Measurements from ENCODE around the gene FYN.

The FYN gene

GRCh38 chr6:111912904-111913303, 39.7 kb upstream of the FYN start:
- TF ChIP-seq MAX (IDR thresholded peaks at IDR 0.05): no peak
- TF ChIP-seq TCF12 (IDR thresholded peaks at IDR 0.05; ENCODE audit: low read depth): no peak
- no peak for TF ChIP-seq EGR1 (IDR thresholded peaks at IDR 0.05)
- TF ChIP-seq RAD21 (IDR thresholded peaks at IDR 0.05; ENCODE audit: low read depth): no peak
- no peak for TF ChIP-seq EP300 (IDR thresholded peaks at IDR 0.05; ENCODE audit: borderline replicate concordance)
- no peak for TF ChIP-seq TAF1 (IDR thresholded peaks at IDR 0.05; ENCODE audit: low read depth)
- TF ChIP-seq USF1 (IDR thresholded peaks at IDR 0.05): no peak
- TF ChIP-seq TEAD4 (IDR thresholded peaks at IDR 0.05): no peak
- TF ChIP-seq YY1 (IDR thresholded peaks at IDR 0.05; ENCODE audit: low read depth): no peak
- no peak for TF ChIP-seq FOXM1 (IDR thresholded peaks at IDR 0.05; ENCODE audit: borderline replicate concordance, low read depth)

DNA sequence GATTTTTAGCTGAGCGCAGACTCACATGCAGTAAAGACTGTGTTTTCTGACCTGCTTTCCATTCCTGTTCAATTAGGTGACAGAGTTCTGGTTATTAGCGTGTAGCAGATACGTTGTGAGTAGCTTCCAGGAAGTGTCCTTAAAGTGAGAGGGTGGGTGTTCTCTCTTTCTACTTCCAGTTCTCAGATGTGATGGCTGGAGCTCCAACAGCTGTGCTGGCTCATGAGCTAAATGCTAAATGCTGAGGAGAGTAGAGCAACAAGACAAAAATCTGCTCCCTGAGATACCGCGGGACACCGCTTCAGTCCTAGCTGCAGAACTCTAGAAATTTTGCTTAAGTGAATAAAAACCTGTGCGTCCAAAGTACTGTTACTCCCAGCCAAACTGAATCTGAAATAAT, 38.2 kb upstream of the FYN start:
- no peak for TF ChIP-seq CEBPB (IDR thresholded peaks at IDR 0.05)
- no peak for TF ChIP-seq RAD21 (IDR thresholded peaks at IDR 0.05; ENCODE audit: low read depth)
- no peak for TF ChIP-seq TCF12 (IDR thresholded peaks at IDR 0.05; ENCODE audit: low read depth)
- no peak for TF ChIP-seq FOXM1 (IDR thresholded peaks at IDR 0.05; ENCODE audit: borderline replicate concordance, low read depth)
- TF ChIP-seq MAX (IDR thresholded peaks at IDR 0.05): no peak
- TF ChIP-seq NFIC (IDR thresholded peaks at IDR 0.05): no peak
- TF ChIP-seq EP300 (IDR thresholded peaks at IDR 0.05; ENCODE audit: borderline replicate concordance): no peak
- TF ChIP-seq EGR1 (IDR thresholded peaks at IDR 0.05): no peak
- no peak for TF ChIP-seq ZBTB7A (IDR thresholded peaks at IDR 0.05; ENCODE audit: low read depth)
- no peak for TF ChIP-seq TEAD4 (IDR thresholded peaks at IDR 0.05)
- no peak for TF ChIP-seq YY1 (IDR thresholded peaks at IDR 0.05; ENCODE audit: low read depth)
- TF ChIP-seq TAF1 (IDR thresholded peaks at IDR 0.05; ENCODE audit: low read depth): no peak
- TF ChIP-seq CREB1 (IDR thresholded peaks at IDR 0.05; ENCODE audit: low read depth): no peak
- TF ChIP-seq, protein P1, sequence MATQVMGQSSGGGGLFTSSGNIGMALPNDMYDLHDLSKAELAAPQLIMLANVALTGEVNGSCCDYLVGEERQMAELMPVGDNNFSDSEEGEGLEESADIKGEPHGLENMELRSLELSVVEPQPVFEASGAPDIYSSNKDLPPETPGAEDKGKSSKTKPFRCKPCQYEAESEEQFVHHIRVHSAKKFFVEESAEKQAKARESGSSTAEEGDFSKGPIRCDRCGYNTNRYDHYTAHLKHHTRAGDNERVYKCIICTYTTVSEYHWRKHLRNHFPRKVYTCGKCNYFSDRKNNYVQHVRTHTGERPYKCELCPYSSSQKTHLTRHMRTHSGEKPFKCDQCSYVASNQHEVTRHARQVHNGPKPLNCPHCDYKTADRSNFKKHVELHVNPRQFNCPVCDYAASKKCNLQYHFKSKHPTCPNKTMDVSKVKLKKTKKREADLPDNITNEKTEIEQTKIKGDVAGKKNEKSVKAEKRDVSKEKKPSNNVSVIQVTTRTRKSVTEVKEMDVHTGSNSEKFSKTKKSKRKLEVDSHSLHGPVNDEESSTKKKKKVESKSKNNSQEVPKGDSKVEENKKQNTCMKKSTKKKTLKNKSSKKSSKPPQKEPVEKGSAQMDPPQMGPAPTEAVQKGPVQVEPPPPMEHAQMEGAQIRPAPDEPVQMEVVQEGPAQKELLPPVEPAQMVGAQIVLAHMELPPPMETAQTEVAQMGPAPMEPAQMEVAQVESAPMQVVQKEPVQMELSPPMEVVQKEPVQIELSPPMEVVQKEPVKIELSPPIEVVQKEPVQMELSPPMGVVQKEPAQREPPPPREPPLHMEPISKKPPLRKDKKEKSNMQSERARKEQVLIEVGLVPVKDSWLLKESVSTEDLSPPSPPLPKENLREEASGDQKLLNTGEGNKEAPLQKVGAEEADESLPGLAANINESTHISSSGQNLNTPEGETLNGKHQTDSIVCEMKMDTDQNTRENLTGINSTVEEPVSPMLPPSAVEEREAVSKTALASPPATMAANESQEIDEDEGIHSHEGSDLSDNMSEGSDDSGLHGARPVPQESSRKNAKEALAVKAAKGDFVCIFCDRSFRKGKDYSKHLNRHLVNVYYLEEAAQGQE (IDR thresholded peaks at IDR 0.05; ENCODE audit: low read depth): no peak

- TF ChIP-seq CEBPB (IDR thresholded peaks at IDR 0.05) (no peak), EGR1 (IDR thresholded peaks at IDR 0.05) (no peak), ZBTB7A (IDR thresholded peaks at IDR 0.05; ENCODE audit: low read depth) (no peak), TEAD4 (IDR thresholded peaks at IDR 0.05) (no peak)
Measured at GRCh38 chr6:111909238-111909637, 36.0 kb upstream of the FYN start.

- TF ChIP-seq CEBPB (IDR thresholded peaks at IDR 0.05): no peak
- no peak for TF ChIP-seq ZBTB7A (IDR thresholded peaks at IDR 0.05; ENCODE audit: low read depth)
- TF ChIP-seq MAX (IDR thresholded peaks at IDR 0.05): no peak
- no peak for TF ChIP-seq NFIC (IDR thresholded peaks at IDR 0.05)
- TF ChIP-seq RAD21 (IDR thresholded peaks at IDR 0.05; ENCODE audit: low read depth): no peak
Measured at GRCh38 chr6:111900735-111901134, 27.5 kb upstream of the FYN start.

- TF ChIP-seq YY1 (IDR thresholded peaks at IDR 0.05; ENCODE audit: low read depth) (no peak), TAF1 (IDR thresholded peaks at IDR 0.05; ENCODE audit: low read depth) (no peak), EP300 (IDR thresholded peaks at IDR 0.05; ENCODE audit: borderline replicate concordance) (no peak), NFIC (IDR thresholded peaks at IDR 0.05) (no peak), USF1 (IDR thresholded peaks at IDR 0.05) (no peak), CEBPB (IDR thresholded peaks at IDR 0.05) (no peak), EGR1 (IDR thresholded peaks at IDR 0.05) (no peak), TCF12 (IDR thresholded peaks at IDR 0.05; ENCODE audit: low read depth) (no peak), FOXM1 (IDR thresholded peaks at IDR 0.05; ENCODE audit: borderline replicate concordance, low read depth) (no peak), RAD21 (IDR thresholded peaks at IDR 0.05; ENCODE audit: low read depth) (no peak), TEAD4 (IDR thresholded peaks at IDR 0.05) (no peak), MAX (IDR thresholded peaks at IDR 0.05) (no peak), ZBTB7A (IDR thresholded peaks at IDR 0.05; ENCODE audit: low read depth) (no peak), CREB1 (IDR thresholded peaks at IDR 0.05; ENCODE audit: low read depth) (no peak)
- TF ChIP-seq, protein P1 (IDR thresholded peaks at IDR 0.05; ENCODE audit: low read depth): no peak
Measured at GRCh38 chr6:111899531-111899930, 26.3 kb upstream of the FYN start.

DNA sequence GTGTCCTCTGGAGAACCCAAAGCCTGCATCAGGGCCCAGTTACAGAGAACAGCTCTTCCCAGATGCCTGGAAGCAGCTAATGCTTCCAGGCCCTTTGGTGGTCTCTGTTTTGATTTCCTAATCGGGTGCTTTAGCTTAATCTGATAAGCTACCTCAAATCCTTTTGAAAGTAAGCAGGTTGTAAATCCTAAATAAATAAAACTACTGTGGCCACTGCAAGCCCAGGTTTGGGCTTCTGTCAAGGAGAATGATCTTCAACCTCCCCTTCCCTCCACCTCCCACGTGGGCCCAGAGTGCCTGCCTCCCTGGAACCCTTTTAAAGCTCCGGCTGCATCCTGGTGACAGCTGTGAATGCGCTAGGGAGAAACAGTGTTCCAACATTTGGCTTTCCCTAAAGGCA, 25.2 kb upstream of the FYN start:
- TF ChIP-seq RAD21 (IDR thresholded peaks at IDR 0.05; ENCODE audit: low read depth) (no peak), CREB1 (IDR thresholded peaks at IDR 0.05; ENCODE audit: low read depth) (no peak), TAF1 (IDR thresholded peaks at IDR 0.05; ENCODE audit: low read depth) (no peak), CEBPB (IDR thresholded peaks at IDR 0.05) (no peak), MAX (IDR thresholded peaks at IDR 0.05) (no peak), EP300 (IDR thresholded peaks at IDR 0.05; ENCODE audit: borderline replicate concordance) (no peak), TEAD4 (IDR thresholded peaks at IDR 0.05) (no peak), EGR1 (IDR thresholded peaks at IDR 0.05) (no peak), YY1 (IDR thresholded peaks at IDR 0.05; ENCODE audit: low read depth) (no peak), ZBTB7A (IDR thresholded peaks at IDR 0.05; ENCODE audit: low read depth) (no peak), TCF12 (IDR thresholded peaks at IDR 0.05; ENCODE audit: low read depth) (no peak), FOXM1 (IDR thresholded peaks at IDR 0.05; ENCODE audit: borderline replicate concordance, low read depth) (no peak), USF1 (IDR thresholded peaks at IDR 0.05) (no peak), NFIC (IDR thresholded peaks at IDR 0.05) (no peak)
- TF ChIP-seq, protein P1 (IDR thresholded peaks at IDR 0.05; ENCODE audit: low read depth): no peak

All from Ishikawa (cell line).